Osteoblast (primary cell): ENCODE results near the gene AGFG1. TPM values are rescaled to one million over a fixed set of nuclear protein-coding genes. Genes with fewer than 3 reads are reported as not detected.

Source experiments
- DNase-seq: peaks from one replicate; pipeline ENCODE4 v3.0.0; 2011; ENCODE audit warnings: low spot score, mixed read lengths; ENCODE audit not compliant: insufficient read length; ENCODE audit errors: missing footprints
- H2AFZ ChIP-seq: 2 replicates; pipeline ENCODE4 v1.6.0; 2011; ENCODE audit warnings: mild to moderate bottlenecking, low read length
- H3K27ac ChIP-seq: 2 replicates; pipeline ENCODE4 v1.5.1; 2011; ENCODE audit warnings: mild to moderate bottlenecking, low read depth, low read length, moderate library complexity
- H3K27me3 ChIP-seq: 2 replicates; pipeline ENCODE4 v1.6.0; 2012; ENCODE audit warnings: mild to moderate bottlenecking, control low read depth, inconsistent platforms, low read length, moderate library complexity; ENCODE audit not compliant: insufficient read depth
- H3K36me3 ChIP-seq: 2 replicates; pipeline ENCODE4 v1.5.1; 2011; ENCODE audit warnings: mild to moderate bottlenecking, low read length, control low read depth, moderate library complexity; ENCODE audit not compliant: insufficient read depth
- H3K4me1 ChIP-seq: 2 replicates; pipeline ENCODE4 v1.5.1; 2011; ENCODE audit warnings: mild to moderate bottlenecking, low read length, control low read depth, moderate library complexity; ENCODE audit not compliant: insufficient read depth
- H3K4me2 ChIP-seq: 2 replicates; pipeline ENCODE4 v1.6.0; 2011; ENCODE audit warnings: mild to moderate bottlenecking, low read length; ENCODE audit not compliant: insufficient read depth
- H3K4me3 ChIP-seq: fragments of 200-600 bp; sonication (generic); 3 replicates; pipeline ENCODE4 v1.5.1; 2012; ENCODE audit warnings: mild to moderate bottlenecking, low read length, inconsistent platforms; ENCODE audit not compliant: insufficient read depth
- H3K79me2 ChIP-seq: 2 replicates; pipeline ENCODE4 v1.6.0; 2012; ENCODE audit warnings: mild to moderate bottlenecking, low read length, control low read depth, inconsistent platforms; ENCODE audit not compliant: insufficient read depth
- H3K9me3 ChIP-seq: 2 replicates; pipeline ENCODE4 v1.5.1; 2011; ENCODE audit warnings: low read depth, low read length, control low read depth
- H4K20me1 ChIP-seq: 2 replicates; pipeline ENCODE4 v1.6.0; 2012; ENCODE audit warnings: mild to moderate bottlenecking, low read length, control low read depth; ENCODE audit not compliant: insufficient read depth
- total RNA-seq: library from RNA; depleted of rRNA; stranded (reverse); fragments of >200 nt; gene quantifications from 2 replicates; pipeline ENCODE4 v1.2.3, GENCODE V29; 2012
- TF ChIP-seq, protein P1 (sequence below): IDR thresholded peaks from 2 replicates; pipeline ENCODE4 v1.5.1; 2011; ENCODE audit warnings: mild to moderate bottlenecking, low read depth, low read length, moderate library complexity; ENCODE audit errors: extremely low read depth

Gene AGFG1
- total RNA-seq, 1 donor, result 48.5 TPM

DNA sequence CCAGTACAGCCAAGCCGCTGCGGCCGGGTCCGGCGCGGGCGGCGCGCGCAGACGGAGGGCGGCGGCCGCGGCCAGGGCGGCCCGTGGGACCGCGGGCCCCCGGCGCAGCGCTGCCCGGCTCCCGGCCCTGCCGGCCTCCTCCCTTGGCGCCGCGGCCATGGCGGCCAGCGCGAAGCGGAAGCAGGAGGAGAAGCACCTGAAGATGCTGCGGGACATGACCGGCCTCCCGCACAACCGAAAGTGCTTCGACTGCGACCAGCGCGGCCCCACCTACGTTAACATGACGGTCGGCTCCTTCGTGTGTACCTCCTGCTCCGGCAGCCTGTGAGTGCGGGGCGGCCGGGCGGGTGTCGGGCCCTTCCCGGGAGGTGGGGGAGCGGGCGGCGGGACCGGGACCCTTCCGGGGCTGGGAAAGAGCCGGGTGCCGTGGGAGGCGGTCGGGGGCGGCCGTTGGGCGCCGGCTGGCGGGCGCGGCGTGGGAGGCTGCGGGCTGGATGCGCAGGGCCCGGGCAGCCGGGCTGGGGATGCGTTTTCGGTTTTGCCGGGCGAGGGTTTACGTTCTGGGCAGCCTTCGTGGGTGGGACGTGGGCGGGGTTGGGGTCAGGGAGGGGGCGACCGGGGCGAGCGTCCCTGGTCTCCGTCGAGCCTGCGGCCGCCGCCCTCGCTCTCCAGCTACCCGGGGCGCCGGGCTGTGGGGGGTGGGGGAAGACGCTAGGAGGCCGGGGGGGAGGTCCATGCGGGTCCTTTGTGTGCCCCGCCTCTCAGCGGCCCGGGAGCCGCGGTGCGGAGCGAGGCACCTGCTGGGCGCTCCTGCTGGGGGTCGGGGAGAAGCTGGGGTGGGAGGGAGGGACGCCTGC is 537 bp downstream of the AGFG1 start:
- H2AFZ ChIP-seq, result peak overlapping the region; percentile 66

DNA sequence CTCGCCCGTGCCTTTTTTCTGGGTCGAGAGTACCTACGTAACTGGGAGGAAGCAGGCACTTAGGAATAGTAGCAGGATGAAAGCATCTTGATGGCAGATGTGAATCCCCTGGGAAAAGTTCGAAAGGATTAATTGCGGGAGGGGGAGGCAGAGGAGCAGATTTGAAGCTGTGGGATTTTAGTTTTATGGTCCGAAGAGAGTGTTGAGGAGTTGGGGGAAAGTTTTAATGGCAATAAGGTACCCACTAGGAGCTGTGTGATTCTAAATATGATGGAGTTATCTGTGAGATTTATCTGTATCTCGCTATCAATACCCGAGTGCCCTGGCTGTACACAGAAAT is 1.1 kb downstream of the AGFG1 start:
- no peaks in the 10 kb centered on the region for H3K36me3 ChIP-seq
- H3K4me2 ChIP-seq, result peak overlapping the region; percentile 80
- H2AFZ ChIP-seq, result no peak overlapping the region
- TF ChIP-seq, protein P1, sequence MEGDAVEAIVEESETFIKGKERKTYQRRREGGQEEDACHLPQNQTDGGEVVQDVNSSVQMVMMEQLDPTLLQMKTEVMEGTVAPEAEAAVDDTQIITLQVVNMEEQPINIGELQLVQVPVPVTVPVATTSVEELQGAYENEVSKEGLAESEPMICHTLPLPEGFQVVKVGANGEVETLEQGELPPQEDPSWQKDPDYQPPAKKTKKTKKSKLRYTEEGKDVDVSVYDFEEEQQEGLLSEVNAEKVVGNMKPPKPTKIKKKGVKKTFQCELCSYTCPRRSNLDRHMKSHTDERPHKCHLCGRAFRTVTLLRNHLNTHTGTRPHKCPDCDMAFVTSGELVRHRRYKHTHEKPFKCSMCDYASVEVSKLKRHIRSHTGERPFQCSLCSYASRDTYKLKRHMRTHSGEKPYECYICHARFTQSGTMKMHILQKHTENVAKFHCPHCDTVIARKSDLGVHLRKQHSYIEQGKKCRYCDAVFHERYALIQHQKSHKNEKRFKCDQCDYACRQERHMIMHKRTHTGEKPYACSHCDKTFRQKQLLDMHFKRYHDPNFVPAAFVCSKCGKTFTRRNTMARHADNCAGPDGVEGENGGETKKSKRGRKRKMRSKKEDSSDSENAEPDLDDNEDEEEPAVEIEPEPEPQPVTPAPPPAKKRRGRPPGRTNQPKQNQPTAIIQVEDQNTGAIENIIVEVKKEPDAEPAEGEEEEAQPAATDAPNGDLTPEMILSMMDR, result no peak
- peaks cover 61% of the 10 kb centered on the region for H3K79me2 ChIP-seq
- peaks cover 42% of the 10 kb centered on the region for H4K20me1 ChIP-seq
- no peak for DNase-seq
- peak overlapping the region; percentile 90 for H3K4me3 ChIP-seq
- H3K4me1 ChIP-seq, result peaks cover 16% of the 10 kb centered on the region
- H3K9me3 ChIP-seq, result no peaks in the 10 kb centered on the region
- peak overlapping the region; percentile 45 for H3K27ac ChIP-seq
- no peaks in the 10 kb centered on the region for H3K27me3 ChIP-seq

More for the DNA sequence above, 537 bp downstream of the AGFG1 start:
- no peaks in the 10 kb centered on the region for H3K27me3 ChIP-seq
- H3K4me3 ChIP-seq, result peak overlapping the region; percentile 90
- H3K9me3 ChIP-seq, result no peaks in the 10 kb centered on the region
- no peaks in the 10 kb centered on the region for H3K36me3 ChIP-seq
- H3K4me2 ChIP-seq, result peak overlapping the region; percentile 80
- H3K4me1 ChIP-seq, result peaks cover 12% of the 10 kb centered on the region
- H3K79me2 ChIP-seq, result peaks cover 56% of the 10 kb centered on the region
- TF ChIP-seq, protein P1, result no peak
- peaks cover 36% of the 10 kb centered on the region for H4K20me1 ChIP-seq
- DNase-seq, result peak; percentile 94
- H3K27ac ChIP-seq, result peak overlapping the region; percentile 67

DNA sequence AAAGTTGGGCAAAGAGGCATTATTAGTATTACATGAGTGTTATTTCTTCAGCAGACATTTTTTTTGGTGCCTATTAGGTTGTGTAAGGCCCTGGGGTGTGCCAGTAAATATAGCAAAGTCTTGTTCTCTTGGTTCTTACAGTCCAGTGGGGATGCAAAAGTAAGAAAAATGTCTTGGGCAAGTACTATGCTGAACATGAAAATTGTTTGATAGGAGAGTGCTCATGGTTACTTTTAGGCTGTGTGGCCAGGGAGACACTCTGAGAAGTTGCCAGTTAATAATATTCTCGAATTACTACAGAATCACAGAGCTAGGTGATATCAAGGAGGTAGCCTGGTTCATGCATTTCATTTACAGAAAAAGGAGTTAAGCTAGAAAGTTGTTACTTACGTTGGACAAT is 1.9 kb downstream of the AGFG1 start:
- no peak overlapping the region for H2AFZ ChIP-seq
- H3K9me3 ChIP-seq, result no peaks in the 10 kb centered on the region
- H3K4me2 ChIP-seq, result peak overlapping the region; percentile 80
- peak overlapping the region; percentile 22 for H3K27ac ChIP-seq
- H4K20me1 ChIP-seq, result peaks cover 48% of the 10 kb centered on the region
- no peaks in the 10 kb centered on the region for H3K36me3 ChIP-seq
- peaks cover 69% of the 10 kb centered on the region for H3K79me2 ChIP-seq
- peak overlapping the region; percentile 90 for H3K4me3 ChIP-seq
- no peak for DNase-seq
- peaks cover 16% of the 10 kb centered on the region for H3K4me1 ChIP-seq
- H3K27me3 ChIP-seq, result no peaks in the 10 kb centered on the region
- TF ChIP-seq, protein P1, result no peak

DNA sequence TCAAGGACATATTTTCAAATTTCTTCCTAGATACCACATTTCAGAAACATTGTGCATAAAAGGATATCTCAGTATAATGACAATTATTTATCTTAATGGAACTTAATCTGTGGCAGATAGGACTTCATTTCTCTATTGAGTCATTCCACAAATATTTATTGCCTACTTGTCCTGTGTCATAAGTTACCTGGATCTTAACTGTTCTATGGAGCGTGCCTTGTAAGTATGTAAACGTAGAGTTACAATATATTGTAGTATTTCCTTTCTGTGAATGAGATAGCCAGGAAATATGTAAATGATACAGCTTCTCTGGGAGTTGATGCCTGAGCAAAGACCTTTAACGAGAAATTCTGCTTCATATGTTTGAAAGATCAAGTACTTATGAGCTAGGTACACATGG is 2.5 kb downstream of the AGFG1 start:
- no peak overlapping the region for H3K4me3 ChIP-seq
- peaks cover 53% of the 10 kb centered on the region for H4K20me1 ChIP-seq
- peak overlapping the region; percentile 22 for H3K27ac ChIP-seq
- H3K9me3 ChIP-seq, result no peaks in the 10 kb centered on the region
- H3K4me2 ChIP-seq, result peak overlapping the region; percentile 80
- H3K27me3 ChIP-seq, result no peaks in the 10 kb centered on the region
- TF ChIP-seq, protein P1, result no peak
- peaks cover 16% of the 10 kb centered on the region for H3K4me1 ChIP-seq
- peaks cover 74% of the 10 kb centered on the region for H3K79me2 ChIP-seq
- no peak for DNase-seq
- no peaks in the 10 kb centered on the region for H3K36me3 ChIP-seq
- no peak overlapping the region for H2AFZ ChIP-seq
